H1 (cell line): Measurements from ENCODE around the gene AKT1.

Source experiments
- CREB1 ChIP-seq: IDR thresholded peaks from 2 replicates; pipeline ENCODE4 v1.6.1; 2012; ENCODE audit warnings: inconsistent platforms
- CTCF ChIP-seq, 3 experiments: IDR thresholded peaks; 1 replicate in 2 of 3; 2 replicates in 1 of 3; pipeline versions ENCODE4 v1.5.1 to v1.6.1; 2011; ENCODE audit warnings: low read length in 3 of 3, mild to moderate bottlenecking in 3 of 3, inconsistent platforms in 2 of 3, low read depth in 1 of 3, moderate library complexity in 1 of 3; ENCODE audit not compliant: insufficient read depth in 1 of 3; ENCODE audit errors: control extremely low read depth in 1 of 3
- JUN ChIP-seq: IDR thresholded peaks from 2 replicates; pipeline ENCODE4 v1.6.1; 2011; ENCODE audit warnings: low read depth, mild to moderate bottlenecking, improper control_type of control experiment, low read length
- MAX ChIP-seq: IDR thresholded peaks from 2 replicates; pipeline ENCODE4 v1.6.1; 2012; ENCODE audit warnings: inconsistent platforms
- POLR2AphosphoS5 ChIP-seq: IDR thresholded peaks from 2 replicates; pipeline ENCODE4 v1.6.1; 2011; ENCODE audit warnings: low read depth, low read length
- SUZ12 ChIP-seq: fragments of 200-600 bp; sonication (generic); IDR thresholded peaks from 2 replicates; pipeline ENCODE4 v1.6.1; 2012; ENCODE audit warnings: mild to moderate bottlenecking, inconsistent platforms, low read length, moderate library complexity, mixed read lengths

DNA sequence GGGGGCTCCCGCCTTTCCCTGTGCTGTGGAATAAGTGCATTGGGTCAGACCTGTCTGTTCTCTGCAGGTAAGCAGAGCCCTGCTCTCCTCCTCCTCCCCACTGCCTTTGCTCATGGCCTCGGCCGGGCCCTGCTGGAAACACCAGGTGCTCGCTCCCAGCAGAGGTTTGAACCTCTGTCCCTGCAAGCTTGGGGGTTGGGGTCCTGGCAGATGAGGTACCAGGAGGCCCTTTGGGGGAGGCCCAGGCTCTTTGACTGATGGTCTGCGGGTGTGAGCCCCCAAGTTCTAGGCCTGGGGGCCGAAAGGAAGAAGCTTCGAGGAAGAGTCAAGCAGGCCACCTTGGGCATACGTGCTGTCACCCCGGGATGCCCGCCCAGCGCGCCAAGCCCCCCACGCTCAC is 47.5 kb upstream of the AKT1 start:
- TF ChIP-seq MAX (no peak), CREB1 (no peak), POLR2AphosphoS5 (no peak), CTCF (IDR thresholded peaks at IDR 0.05; ENCODE audit: control extremely low read depth in 1 of 3, insufficient read depth in 1 of 3, low read depth in 1 of 3, low read length in 3 of 3) (no peak), JUN (no peak), SUZ12 (no peak)
